Transverse colon (tissue), 3 donors: ENCODE measurements around the gene TCERG1L.

Experiments used
- POLR2A ChIP-seq: fragments of 450-650 bp; IDR thresholded peaks from one replicate; pipeline ENCODE4 v1.6.1; 2016; ENCODE audit warnings: antibody characterized with exemption, mild to moderate bottlenecking, moderate library complexity
- TF ChIP-seq, protein P1 (sequence below), 5 experiments: fragments of 200-600 bp in 3 of 5; fragments of 450-650 bp in 2 of 5; sonication (generic) in 3 of 5; IDR thresholded peaks; 1 replicate in 2 of 5; 2 replicates in 3 of 5; pipeline ENCODE4 v1.5.1; 2016 to 2017; ENCODE audit warnings: antibody characterized with exemption in 5 of 5, inconsistent platforms in 3 of 5, mild to moderate bottlenecking in 2 of 5, moderate library complexity in 1 of 5

DNA sequence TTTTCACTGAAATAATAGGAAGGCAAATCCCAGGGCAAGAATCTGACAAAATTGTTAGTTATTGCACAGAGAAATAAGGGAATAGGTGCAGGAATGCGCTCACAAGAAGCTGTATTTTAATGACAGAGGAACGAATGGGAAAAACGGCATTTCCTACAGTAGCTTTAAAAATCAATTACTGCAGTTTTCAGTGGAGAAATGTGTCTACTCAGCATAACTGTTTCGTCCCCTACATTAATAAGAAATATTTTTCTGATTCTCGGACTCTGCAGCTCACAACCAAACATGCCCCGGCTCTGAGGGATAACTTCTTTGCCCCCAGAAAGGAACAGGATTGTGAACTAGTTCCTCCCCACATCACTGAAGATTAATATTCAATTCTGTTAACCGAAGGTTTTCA is 44.9 kb upstream of the TCERG1L start:
- TF ChIP-seq, protein P1, sequence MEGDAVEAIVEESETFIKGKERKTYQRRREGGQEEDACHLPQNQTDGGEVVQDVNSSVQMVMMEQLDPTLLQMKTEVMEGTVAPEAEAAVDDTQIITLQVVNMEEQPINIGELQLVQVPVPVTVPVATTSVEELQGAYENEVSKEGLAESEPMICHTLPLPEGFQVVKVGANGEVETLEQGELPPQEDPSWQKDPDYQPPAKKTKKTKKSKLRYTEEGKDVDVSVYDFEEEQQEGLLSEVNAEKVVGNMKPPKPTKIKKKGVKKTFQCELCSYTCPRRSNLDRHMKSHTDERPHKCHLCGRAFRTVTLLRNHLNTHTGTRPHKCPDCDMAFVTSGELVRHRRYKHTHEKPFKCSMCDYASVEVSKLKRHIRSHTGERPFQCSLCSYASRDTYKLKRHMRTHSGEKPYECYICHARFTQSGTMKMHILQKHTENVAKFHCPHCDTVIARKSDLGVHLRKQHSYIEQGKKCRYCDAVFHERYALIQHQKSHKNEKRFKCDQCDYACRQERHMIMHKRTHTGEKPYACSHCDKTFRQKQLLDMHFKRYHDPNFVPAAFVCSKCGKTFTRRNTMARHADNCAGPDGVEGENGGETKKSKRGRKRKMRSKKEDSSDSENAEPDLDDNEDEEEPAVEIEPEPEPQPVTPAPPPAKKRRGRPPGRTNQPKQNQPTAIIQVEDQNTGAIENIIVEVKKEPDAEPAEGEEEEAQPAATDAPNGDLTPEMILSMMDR (IDR thresholded peaks at IDR 0.05), result no peak
- TF ChIP-seq POLR2A, result no peak
